Sigmoid colon (tissue), 7 donors: ENCODE results near the gene SFMBT1. TPM values are rescaled to one million over a fixed set of nuclear protein-coding genes. Genes with fewer than 3 reads are reported as not detected.
A peak's percentile ranks its signal among the peaks of the same experiment; 100 is the strongest.

Source experiments
- DNase-seq: peaks from one replicate; pipeline ENCODE4 v3.0.0-alpha.2; 2019
- H3K27ac ChIP-seq, 4 donors: fragments of 200-600 bp; sonication (generic); one replicate each; pipeline ENCODE4 v1.5.1; 2016 to 2019; ENCODE audit warnings: mild to moderate bottlenecking in 1 of 4
- H3K27me3 ChIP-seq, 3 donors: fragments of 200-600 bp; sonication (generic); one replicate each; pipeline ENCODE4 v1.5.1; 2019; ENCODE audit warnings: mild to moderate bottlenecking in 1 of 3
- H3K36me3 ChIP-seq, 4 donors: fragments of 200-600 bp; sonication (generic); one replicate each; pipeline ENCODE4 v1.5.1; 2016 to 2019
- H3K4me1 ChIP-seq, 4 donors: fragments of 200-600 bp; sonication (generic); one replicate each; pipeline ENCODE4 v1.5.1; 2017 to 2019
- H3K4me3 ChIP-seq, 4 donors: fragments of 200-600 bp; sonication (generic); one replicate each; pipeline ENCODE4 v1.5.1; 2017 to 2019; ENCODE audit warnings: mild to moderate bottlenecking in 2 of 4, moderate library complexity in 1 of 4
- H3K9me3 ChIP-seq, 4 donors: fragments of 200-600 bp in 3 of 4; sonication (generic) in 3 of 4; one replicate each; pipeline versions ENCODE4 v1.5.1 to v1.6.1; 2013 to 2019
- CTCF ChIP-seq, 4 experiments: fragments of 450-650 bp in 3 of 4; fragments of 200-600 bp in 1 of 4; IDR thresholded peaks; one replicate each; pipeline ENCODE4 v1.5.1; 2016 to 2019; ENCODE audit warnings: antibody characterized with exemption in 4 of 4, mild to moderate bottlenecking in 3 of 4, moderate library complexity in 2 of 4
- EP300 ChIP-seq, 4 donors: sonication (generic); formaldehyde crosslinking; IDR thresholded peaks; one replicate each; pipeline ENCODE4 v1.6.1; 2017; ENCODE audit warnings: antibody characterized with exemption in 4 of 4
- POLR2A ChIP-seq, 2 donors: fragments of 450-650 bp; IDR thresholded peaks; one replicate each; pipeline ENCODE4 v1.6.1; 2016; ENCODE audit warnings: antibody characterized with exemption in 2 of 2, mild to moderate bottlenecking in 2 of 2, moderate library complexity in 2 of 2
- POLR2AphosphoS5 ChIP-seq, 4 donors: sonication (generic); formaldehyde crosslinking; IDR thresholded peaks; one replicate each; pipeline ENCODE4 v1.6.1; 2017; ENCODE audit warnings: antibody characterized with exemption in 4 of 4
- WGBS, 2 donors: extraction: QIAGEN DNeasy Blood & Tissue Kit; methylation state at CpG; one replicate each; pipeline ENCODE4 v1.1.7; 2013; 5-methylcytosine and 5-hydroxymethylcytosine counted together
- intact Hi-C: fragments of 100-400 bp; cut with DNase I; formaldehyde crosslinking; loops from one replicate; pipeline ENCODE4 v1.15.1; 2023
- polyA plus RNA-seq, 3 donors: library from polyadenylated mRNA; stranded (reverse); fragments of 200-250 nt; gene quantifications; one replicate each; pipeline ENCODE4 v1.2.3, GENCODE V29; 2013
- total RNA-seq, 4 donors: library from RNA; depleted of rRNA; stranded (reverse); fragments of >200 nt; gene quantifications; one replicate each; pipeline ENCODE4 v1.1.0, GENCODE V29; 2016
- donor health status: healthy with polysubstance abuse.
- donor health status: Bipolar disorder and iron deficiency.
- donor health status: healthy.

SFMBT1 gene
- total and polyA plus RNA-seq, 7 donors: 4.8 to 16.1 (median 10.2) TPM

GRCh38 chr3:53074761-53075742 is 29.2 kb upstream of the SFMBT1 start:
- intact Hi-C loops: loop anchor here (5.0 kb wide), 2 partner anchors 143 to 228 kb away; no protein-coding TSS in a partner anchor
- WGBS, 2 donors: 86% methylated on average over 9 of the region's 9 CpGs

GRCh38 chr3:53074366-53074696 is 28.5 kb upstream of the SFMBT1 start:
- no peak for TF ChIP-seq POLR2A (IDR thresholded peaks at IDR 0.05)
- TF ChIP-seq CTCF (IDR thresholded peaks at IDR 0.05): no peak
- TF ChIP-seq POLR2AphosphoS5 (IDR thresholded peaks at IDR 0.05): no peak
- no peak for TF ChIP-seq EP300 (IDR thresholded peaks at IDR 0.05)
- H3K4me3 ChIP-seq: no peak overlapping the region
- peak; percentile 48 for DNase-seq
- H3K27me3 ChIP-seq: no peaks in the 10 kb centered on the region
- peaks cover 4 to 14% (median 12%) of the 10 kb centered on the region in 4 donors for H3K4me1 ChIP-seq
- 94 to 100% methylated on average over 1 of the region's 1 CpG for WGBS, 2 donors
- intact Hi-C loops: loop anchor here (5.0 kb wide), 2 partner anchors 142 to 227 kb away; no protein-coding TSS in a partner anchor
- H3K9me3 ChIP-seq: no peaks in the 10 kb centered on the region
- H3K36me3 ChIP-seq: no peaks in the 10 kb centered on the region
- H3K27ac ChIP-seq: no peak overlapping the region

More at GRCh38 chr3:53074761-53075742, 29.2 kb upstream of the SFMBT1 start:
- peak; percentile 50 for DNase-seq
- no peak for TF ChIP-seq POLR2AphosphoS5 (IDR thresholded peaks at IDR 0.05)
- no peak for TF ChIP-seq CTCF (IDR thresholded peaks at IDR 0.05)
- no peak for TF ChIP-seq POLR2A (IDR thresholded peaks at IDR 0.05)
- no peak for TF ChIP-seq EP300 (IDR thresholded peaks at IDR 0.05)
- Histone ChIP-seq H3K4me1 (peaks cover 4 to 14% (median 12%) of the 10 kb centered on the region in 4 donors), H3K9me3 (no peaks in the 10 kb centered on the region), H3K27me3 (no peaks in the 10 kb centered on the region), H3K4me3 (no peak overlapping the region), H3K27ac (no peak overlapping the region), H3K36me3 (no peaks in the 10 kb centered on the region)

GRCh38 chr3:53073553-53074365 is 27.9 kb upstream of the SFMBT1 start:
- DNase-seq: peak; percentile 60
- Histone ChIP-seq H3K36me3 (no peaks in the 10 kb centered on the region), H3K4me3 (peak overlapping the region; percentile 51 to 67 (median 64)), H3K4me1 (peaks cover 4 to 14% (median 12%) of the 10 kb centered on the region in 4 donors), H3K27ac (peak overlapping the region; percentile 61 to 75 (median 69)), H3K27me3 (no peaks in the 10 kb centered on the region), H3K9me3 (no peaks in the 10 kb centered on the region)
- 79 to 83% methylated on average over 17 of the region's 17 CpGs for WGBS, 2 donors
- TF ChIP-seq POLR2AphosphoS5 (IDR thresholded peaks at IDR 0.05) (no peak), CTCF (IDR thresholded peaks at IDR 0.05) (no peak), POLR2A (IDR thresholded peaks at IDR 0.05) (no peak), EP300 (IDR thresholded peaks at IDR 0.05) (no peak)
- intact Hi-C loops: loop anchor here (2.0 to 5.0 kb wide), 3 partner anchors 141 to 301 kb away; no protein-coding TSS in a partner anchor

- no peaks in the 10 kb centered on the region for H3K36me3 ChIP-seq
- H3K4me1 ChIP-seq: peaks cover 4 to 14% (median 12%) of the 10 kb centered on the region in 4 donors
- intact Hi-C loops: loop anchor here (2.0 to 5.0 kb wide), 3 partner anchors 141 to 300 kb away; no protein-coding TSS in a partner anchor
- no peaks in the 10 kb centered on the region for H3K9me3 ChIP-seq
- TF ChIP-seq EP300 (IDR thresholded peaks at IDR 0.05) (no peak), CTCF (IDR thresholded peaks at IDR 0.05) (peak; percentile 82 to 97 (median 92)), POLR2AphosphoS5 (IDR thresholded peaks at IDR 0.05) (no peak)
- 0 to 3% methylated on average over 32 of the region's 32 CpGs for WGBS, 2 donors
- H3K27me3 ChIP-seq: no peaks in the 10 kb centered on the region
- peak; percentile 87 for DNase-seq
- H3K4me3 ChIP-seq: peak overlapping the region; percentile 51 to 67 (median 64)
- H3K27ac ChIP-seq: peak overlapping the region; percentile 61 to 75 (median 69)
Measured at GRCh38 chr3:53072653-53073552, 27.0 kb upstream of the SFMBT1 start.
